NCI-H526 treated with DMSO at 0.1 percent for 48 hours (cell line): Measurements from ENCODE around the gene KRTAP19-3.
"Not testable (repeated sequence)": the region's sequence is repeated elsewhere in the genome, so short reads cannot be mapped to it uniquely, and the experiment has no call there.

Source experiments
- DNase-seq: peaks from one replicate; lab custom pipeline; 2025; lab: John Stamatoyannopoulos, UW

KRTAP19-3 gene

DNA sequence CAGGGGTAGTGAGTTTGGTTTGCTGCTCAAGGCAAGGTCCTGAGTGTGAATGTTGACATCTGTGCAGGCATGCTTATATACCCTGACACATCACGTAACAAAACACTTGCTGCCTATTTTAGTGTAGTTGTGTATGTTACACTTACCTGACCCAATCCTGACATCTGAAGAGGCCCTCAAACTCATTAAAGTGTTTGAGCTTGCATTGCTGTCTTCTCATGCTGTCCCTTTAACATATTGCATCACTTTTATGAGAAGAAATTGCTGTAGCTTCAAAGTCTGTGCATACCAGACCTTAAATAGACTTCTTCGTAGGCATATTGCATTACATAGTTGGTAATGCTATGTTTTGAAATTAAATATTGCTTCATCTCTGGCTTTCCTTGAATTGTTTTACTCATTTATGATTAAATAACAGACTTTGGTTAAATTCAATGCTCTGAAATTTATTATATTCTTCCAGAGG, at the start of gene KRTAP19-3:
Gene KRTAP19-3, minus strand, starts transcription at position 51 of the 466 bp plus-strand sequence. CDS start 56 bp downstream, outside the sequence.
- no peak for DNase-seq

DNA sequence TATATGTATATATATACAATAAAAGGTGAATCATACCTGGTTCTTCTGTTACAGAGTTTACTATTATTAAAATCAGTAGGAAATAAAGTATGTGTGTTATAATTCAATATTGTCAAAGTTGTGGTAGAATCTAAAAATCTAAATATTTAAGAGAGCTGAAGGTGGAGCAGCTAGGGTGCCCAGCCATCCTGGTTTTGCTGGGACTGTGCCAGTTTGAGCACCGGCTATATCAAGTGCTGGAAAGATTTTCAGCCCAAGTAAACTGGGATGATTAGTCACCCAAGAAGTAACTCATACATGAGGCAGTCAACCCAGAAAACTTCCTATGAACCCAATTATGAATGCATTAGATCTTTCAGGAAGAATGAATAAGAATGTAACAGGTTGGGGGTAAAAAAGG, 27.1 kb upstream of the KRTAP19-3 start:
- DNase-seq: no peak

DNA sequence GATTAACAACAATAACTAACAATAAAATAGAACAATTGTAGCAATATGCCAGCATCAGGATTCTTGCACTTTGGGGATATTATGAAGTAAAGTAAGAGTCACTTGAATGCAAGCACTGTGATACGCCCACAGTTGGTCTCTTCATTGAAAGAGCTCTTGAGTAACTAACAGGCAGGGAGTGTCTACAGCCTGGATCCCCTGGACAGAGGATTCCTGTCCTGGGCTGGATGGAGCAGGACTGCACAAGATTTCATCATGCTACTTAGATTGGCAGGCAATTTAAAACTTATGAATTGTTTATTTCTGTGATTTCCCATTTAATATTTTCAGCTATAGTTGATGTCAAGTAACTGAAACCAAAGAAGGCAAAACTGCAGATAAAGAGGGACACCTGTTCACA, 23.9 kb upstream of the KRTAP19-3 start:
- DNase-seq: no peak

DNA sequence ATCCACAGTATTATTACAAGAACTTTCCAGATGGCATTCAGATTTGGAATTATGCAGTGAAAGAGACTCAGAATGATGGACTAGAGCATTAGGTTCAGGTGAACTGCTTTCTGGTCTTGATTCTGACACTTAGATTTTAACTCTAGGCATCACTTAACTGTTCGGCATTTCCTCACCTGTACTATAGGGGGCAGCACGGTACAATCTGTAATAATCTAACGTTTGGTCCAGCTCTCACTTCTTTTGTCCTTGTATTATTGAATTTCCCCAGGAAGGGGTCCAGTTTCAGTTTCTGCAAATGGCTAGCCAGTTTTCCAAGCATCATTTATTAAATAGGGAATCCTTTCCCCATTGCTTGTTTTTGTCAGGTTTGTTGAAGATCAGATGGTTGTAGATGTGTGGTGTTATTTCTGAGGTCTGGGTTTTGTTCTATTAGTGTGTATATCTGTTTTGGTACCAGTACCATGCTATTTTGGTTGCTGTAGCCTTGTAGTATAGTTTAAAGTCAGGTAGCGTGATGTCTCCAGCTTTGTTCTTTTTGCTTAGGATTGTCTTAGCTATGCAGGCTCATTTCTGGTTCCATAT, 13.9 kb upstream of the KRTAP19-3 start:
- DNase-seq: not testable (repeated sequence)

DNA sequence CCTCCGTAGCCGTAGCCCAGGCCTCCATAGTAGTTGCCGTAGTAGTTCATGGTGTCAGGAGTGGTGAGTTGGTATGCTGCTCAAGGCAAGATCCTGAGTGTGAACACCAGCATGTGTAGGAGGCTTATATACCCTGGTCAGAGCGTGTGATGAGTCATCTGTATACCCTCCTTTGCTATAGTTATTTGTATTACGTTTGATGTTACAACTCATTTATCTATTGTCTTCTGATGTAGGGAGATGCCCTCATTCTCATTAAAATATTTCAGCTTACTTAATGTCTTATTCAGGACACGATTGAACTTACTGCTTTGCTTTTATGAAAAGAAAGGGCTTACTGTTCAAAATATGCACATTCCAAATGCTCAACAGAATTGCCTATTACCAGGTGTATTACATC, 10.2 kb upstream of the KRTAP19-3 start, which contains the start of gene KRTAP19-5:
Gene KRTAP19-5, minus strand, starts transcription at position 101 of the 400 bp plus-strand sequence. Its CDS starts 51 bp downstream, at position 50.
- no peak for DNase-seq

DNA sequence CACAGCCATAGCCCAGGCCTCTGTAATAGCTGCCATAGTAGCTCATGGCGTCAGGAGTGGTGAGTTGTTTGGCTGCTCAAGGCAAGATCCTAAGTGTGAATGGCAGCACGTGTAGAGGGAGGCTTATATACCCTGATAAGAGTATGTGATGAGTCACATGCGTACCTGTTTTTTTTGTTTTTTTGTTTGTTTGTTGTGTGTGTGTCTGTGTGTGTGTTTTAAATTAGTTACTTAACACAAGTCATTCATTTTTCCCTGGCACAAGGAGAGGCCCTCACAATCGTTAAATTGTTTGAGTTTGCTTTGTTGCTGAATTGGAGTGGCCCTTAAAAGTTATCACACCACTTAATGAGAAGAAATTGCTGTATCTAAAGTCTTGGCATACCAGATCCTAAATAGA, 5.3 kb upstream of the KRTAP19-3 start, which contains the start of gene KRTAP19-4:
Gene KRTAP19-4, minus strand, starts transcription at position 101 of the 400 bp plus-strand sequence. Its CDS starts 55 bp downstream, at position 46.
- DNase-seq: no peak

DNA sequence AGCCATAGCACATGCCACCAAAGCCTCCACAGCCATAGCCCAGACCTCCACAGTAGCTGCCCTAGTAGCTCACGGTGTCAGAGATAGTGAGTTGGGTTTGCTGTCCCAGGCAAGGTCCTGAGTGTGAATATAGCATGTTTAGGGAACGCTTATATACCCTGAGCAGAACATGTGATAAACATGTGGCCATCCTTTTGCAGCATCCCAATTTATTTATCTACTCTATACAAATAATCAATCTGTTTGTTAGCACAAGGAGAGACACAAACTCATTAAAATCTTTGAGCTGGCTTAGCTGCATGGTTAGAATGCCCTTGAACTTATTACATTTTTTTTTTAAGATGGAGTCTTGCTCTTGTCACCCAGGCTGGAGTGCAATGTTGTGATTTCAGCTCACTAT, 4.5 kb downstream of the KRTAP19-3 start, which contains the start of gene KRTAP19-2:
Gene KRTAP19-2, minus strand, starts transcription at position 101 of the 400 bp plus-strand sequence. Its CDS starts 88 bp downstream, at position 13.
- DNase-seq: no peak

DNA sequence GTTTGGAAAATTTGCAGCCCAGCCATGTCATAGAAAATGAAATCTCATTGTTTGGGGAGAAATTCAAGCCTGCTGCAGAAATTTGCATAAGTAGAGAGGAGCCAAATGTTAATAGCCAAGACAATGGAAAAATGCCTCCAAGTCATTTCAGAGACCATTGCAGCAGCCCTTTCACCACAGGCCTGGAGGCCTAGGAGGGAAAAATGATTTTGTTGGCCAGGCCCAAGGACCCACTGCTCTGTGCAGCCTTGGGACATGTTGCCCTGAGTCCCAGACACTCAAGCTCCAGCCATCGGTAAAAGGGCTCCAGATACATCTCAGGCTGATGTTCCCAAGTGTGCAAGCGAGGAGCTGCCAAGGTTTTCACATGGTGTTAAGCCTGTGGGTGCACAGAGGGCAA, 5.6 kb downstream of the KRTAP19-3 start:
- no peak for DNase-seq

DNA sequence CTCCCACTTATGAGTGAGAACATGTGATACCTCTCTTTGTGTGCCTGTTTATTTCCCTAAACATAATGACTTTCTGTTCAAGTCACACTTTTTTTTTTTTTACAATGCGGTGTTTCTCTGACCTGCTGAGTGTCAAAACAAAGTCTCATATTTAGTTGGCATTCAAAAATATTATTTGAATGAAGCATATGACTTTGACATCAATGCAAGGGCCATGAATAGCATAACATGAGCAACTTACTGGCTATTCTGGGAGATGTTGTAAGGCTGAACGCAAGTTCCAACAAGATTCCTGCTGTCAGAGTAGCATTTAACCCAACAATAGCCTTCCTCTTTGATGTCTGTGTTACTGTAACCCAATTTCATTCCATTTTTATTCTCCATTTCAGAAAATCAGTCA, 9.7 kb downstream of the KRTAP19-3 start:
- no peak for DNase-seq

DNA sequence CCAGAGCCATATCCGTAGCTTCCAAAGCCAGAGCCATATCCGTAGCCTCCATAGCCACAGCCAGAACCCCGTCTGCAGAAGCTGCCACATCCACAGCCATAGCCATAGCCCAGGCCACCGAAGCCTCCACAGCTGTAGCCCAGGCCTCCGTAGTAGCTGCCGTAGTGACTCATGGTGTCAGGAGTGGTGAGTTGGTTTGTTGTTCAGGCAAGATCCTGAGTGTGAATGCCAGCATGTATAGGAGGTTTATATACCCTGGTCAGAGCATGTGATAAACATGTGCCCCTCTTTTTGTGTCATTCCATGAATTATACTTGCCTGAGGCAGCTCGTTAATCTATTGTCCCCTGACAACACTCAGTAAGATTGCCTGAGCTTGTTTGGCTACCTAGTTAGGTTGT, 11.7 kb downstream of the KRTAP19-3 start, which contains the start of gene KRTAP19-1:
Gene KRTAP19-1, minus strand, starts transcription at position 223 of the 400 bp plus-strand sequence. Its CDS starts 50 bp downstream, at position 173.
- no peak for DNase-seq

DNA sequence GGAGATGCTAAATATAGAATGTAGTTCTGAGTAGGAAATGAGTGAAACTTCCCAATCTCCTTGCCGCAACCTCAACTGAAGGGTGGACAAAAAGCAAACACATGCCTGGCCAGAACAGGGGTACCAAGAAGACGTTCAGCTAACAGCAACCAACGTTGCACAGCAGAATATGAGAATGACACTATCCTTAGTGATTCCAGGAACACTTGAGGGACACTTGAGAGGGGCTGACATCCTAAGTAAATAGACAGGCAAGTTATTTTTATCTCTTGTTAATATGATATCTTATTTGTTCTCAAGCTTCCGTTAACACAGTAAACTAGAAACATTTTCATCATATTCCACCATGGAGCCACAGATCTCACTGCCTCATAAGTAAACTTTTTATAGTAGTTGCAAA, 12.6 kb downstream of the KRTAP19-3 start:
- no peak for DNase-seq

DNA sequence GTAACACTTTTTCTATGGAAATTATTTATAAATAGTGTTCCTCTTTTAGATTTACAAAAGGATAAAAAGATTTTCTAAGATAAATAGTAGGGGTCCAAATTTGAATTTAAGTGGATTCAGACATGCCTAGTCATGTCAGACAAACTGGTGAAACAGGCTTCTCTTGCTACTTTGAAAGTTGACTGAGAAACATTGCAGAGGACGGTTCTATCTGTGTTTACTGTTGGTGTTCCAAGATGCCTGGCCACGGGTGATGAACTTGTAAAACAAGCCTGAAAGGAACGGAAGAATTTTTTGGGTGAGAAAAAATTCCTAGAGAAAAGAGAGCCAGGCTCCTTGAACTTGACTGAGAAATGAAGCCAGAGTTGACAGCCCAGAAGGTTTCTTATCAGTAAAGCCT, 13.8 kb downstream of the KRTAP19-3 start:
- no peak for DNase-seq

DNA sequence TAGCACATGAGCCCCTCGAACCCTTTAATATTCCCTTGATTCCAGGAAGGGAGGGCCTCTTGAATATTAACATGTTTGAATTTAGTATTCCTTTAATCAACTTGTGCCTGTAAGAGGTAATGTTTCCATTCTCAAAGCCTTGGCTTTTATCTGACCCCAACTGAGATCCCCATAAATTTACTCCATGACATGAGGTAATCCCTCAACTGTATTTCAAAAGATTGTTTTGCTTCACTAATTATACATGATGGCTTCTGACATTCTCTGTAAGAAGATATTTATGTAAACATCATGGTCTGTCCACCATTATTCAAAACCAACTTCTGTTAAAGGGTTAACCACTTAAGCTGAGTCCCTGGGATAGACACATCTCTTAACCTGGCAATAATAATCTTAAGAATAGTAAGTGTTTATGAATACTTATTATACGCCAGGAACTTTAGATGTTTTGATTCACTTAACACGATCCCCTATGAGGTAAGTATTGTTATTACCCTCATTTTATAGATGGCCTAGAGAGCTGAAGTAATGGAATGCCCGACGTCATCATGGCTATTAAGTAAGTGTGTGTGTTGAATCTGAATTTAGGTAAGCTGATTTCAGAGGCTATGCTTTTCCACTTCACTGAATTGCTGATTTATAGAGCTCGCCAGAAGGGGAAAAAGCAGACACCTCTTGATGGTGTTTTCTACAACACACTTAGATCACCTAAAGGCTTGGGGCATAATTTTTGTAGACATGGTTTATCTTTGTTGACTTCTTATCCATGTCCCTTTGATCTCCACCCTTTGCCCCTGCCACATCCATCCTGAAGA, 22.7 kb downstream of the KRTAP19-3 start:
- no peak for DNase-seq

DNA sequence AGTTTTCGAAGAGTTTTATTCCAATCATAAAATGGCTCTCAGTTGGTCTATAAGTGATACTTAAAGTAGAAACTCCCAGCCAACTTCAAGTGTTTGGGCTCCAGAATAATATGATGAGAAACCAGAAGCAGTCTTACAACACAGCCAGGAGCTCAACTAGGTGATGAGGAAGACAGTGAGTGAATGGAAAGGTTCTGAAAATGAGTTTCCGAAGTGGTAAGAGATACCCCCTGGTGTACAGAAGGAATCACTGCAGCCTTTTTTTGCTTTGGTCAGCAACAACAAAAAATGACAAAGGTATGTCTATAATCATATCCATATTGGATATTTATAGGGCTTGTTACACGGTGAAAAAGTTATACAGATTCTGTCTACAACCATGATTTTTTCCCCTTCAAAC, 28.1 kb downstream of the KRTAP19-3 start:
- no peak for DNase-seq

DNA sequence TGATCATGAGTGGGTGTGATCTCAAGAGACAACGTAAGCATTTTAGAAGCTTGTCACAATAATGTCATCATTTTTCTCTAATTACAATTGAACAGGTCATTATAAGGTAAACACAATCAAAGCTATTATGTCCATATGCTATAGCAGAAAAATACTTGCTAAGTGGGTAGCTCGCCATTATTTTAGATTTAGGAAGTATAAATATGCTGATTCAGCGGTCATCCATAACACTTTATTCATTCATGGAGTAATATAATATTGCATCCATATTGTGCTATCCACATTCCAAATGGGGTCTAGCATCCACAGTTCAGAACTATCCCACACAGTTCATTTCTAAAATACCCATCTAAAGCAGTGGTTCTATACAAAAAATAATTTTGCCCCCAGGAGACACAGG, 43.3 kb downstream of the KRTAP19-3 start:
- no peak for DNase-seq

DNA sequence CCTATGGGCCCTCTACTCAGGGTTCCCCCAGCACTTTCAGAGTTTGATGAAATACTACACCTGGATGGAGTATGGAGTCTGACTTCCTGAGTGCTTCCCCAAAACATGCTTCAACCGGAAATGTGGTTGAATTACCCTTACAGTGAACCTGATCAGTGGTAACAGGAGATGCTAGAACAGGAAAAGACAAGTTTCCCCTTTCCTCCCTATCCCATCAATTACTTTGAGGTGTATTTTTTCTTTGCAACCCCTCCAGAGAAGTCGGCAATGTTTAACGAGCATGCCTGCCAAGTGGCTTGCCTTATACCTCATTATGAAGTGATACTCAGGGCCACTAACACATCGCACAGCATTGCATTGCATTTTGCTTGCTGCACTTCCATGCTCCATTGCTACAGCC, 44.8 kb downstream of the KRTAP19-3 start:
- DNase-seq: no peak

DNA sequence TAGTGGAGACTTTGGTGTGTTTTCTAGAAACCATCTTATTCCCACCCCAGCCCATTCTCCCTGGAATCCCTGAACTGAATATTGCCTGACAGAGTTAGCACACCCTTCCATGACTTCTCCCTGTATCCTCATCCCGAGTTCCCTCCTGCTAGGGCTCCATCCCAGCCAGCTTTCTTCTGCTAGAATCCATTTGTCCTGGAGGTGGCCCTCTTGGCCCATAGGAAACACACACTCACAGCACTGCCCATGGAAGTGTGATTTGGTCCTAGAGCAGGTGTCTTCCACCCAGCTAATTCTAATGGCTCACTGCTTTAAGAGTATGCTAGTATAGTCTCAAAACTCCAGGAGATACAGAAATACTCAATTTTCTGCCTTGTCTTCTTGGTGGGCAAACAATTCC, 47.6 kb downstream of the KRTAP19-3 start:
- DNase-seq: peak; percentile 2

DNA sequence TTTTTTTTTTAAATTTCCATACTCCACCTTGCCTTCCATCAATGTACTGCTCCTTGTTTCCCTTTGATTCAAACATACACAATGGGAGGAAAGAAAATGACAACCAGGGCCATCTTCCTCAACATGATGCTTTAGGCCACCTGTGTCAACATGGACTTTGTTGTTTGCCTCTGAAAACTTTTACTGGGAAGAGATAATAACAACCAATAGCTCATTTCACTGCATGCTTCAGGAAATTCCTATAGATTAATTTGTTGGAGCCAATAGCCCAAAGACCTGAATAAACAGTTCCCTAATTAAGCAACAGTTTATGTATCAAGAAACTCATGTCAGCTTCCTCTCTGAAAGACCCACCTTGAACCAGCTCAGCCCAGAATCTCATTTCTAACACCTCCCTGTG, 48.6 kb downstream of the KRTAP19-3 start:
- no peak for DNase-seq
